ENCODE data around the gene FCER2. TPM values are rescaled to one million over a fixed set of nuclear protein-coding genes. Genes with fewer than 3 reads are reported as not detected.

Gene FCER2
- total and polyA plus RNA-seq, 2 of the 13 experiments (the other 11 are each of a cell fraction or from before 2014, with no cell fraction given): not detected

DNA sequence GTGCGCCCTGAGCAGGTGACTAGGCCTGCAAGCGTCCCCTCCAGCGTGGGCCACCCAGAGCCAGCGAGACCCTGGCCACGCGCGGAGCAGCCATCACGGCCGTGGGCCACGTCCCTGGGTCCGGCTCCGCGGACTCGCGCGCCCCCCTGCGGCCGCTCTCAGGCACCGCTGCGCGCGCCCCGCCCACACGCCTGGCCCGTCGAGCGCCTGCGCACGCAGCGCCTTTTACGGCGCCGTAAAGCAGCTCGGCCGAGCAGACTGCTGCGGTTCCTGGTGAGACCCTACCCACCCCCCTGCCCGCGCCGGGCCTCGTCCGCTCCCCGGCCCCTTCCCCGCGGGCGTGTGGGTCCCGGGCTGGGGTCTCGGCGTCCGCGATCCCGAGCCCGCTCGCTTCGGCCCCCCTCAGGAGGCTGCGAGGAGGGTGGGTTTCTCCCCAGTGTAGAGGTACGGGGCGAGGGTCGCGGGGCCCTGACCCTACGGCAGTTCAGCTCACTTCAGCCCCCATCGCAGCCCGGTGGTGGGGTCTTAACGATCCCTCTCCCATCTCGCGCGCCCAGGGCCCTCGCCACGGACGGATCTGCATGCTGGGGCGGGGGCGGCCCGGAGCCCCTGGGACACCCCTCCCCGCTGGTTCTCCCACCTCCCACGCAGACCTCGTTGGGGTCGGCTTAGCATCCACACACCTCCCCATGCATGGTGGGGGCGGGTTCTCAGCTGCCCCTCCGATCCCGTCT lies 21.2 kb downstream of the FCER2 start, which contains the start of gene TRAPPC5 (continued):
- no peak for TF ChIP-seq TOE1 (CRISPR knock-in tag; IDR thresholded peaks at IDR 0.05)
- no peak for TF ChIP-seq ZNF672 (CRISPR knock-in tag; IDR thresholded peaks at IDR 0.05)
- TF ChIP-seq, protein P1, sequence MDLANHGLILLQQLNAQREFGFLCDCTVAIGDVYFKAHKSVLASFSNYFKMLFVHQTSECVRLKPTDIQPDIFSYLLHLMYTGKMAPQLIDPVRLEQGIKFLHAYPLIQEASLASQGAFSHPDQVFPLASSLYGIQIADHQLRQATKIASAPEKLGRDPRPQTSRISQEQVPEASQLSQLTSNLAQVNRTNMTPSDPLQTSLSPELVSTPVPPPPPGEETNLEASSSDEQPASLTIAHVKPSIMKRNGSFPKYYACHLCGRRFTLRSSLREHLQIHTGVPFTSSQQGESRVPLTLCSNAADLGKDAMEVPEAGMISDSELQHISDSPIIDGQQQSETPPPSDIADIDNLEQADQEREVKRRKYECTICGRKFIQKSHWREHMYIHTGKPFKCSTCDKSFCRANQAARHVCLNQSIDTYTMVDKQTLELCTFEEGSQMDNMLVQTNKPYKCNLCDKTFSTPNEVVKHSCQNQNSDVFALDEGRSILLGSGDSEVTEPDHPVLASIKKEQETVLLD (CRISPR knock-in tag; IDR thresholded peaks at IDR 0.05; ENCODE audit: low read depth): no peak
- TF ChIP-seq ZBTB21 (CRISPR knock-in tag; IDR thresholded peaks at IDR 0.05): no peak
- TF ChIP-seq NCOA2 (CRISPR knock-in tag; IDR thresholded peaks at IDR 0.05): no peak; the same call in 1 of the 2 replicates
- TF ChIP-seq FOXO1 (CRISPR knock-in tag; IDR thresholded peaks at IDR 0.05): no peak
- TF ChIP-seq ELF1 (CRISPR knock-in tag; IDR thresholded peaks at IDR 0.05): peak; percentile 39; the same call in 1 of the 2 replicates
- TF ChIP-seq ZNF674 (CRISPR knock-in tag; IDR thresholded peaks at IDR 0.05; ENCODE audit: low read depth): 0 out of 2 replicates have a peak, but pooled peaks have one; percentile 65
- TF ChIP-seq SRF (IDR thresholded peaks at IDR 0.05; ENCODE audit: low read depth, low read length): no peak
- TF ChIP-seq GTF2F1 (IDR thresholded peaks at IDR 0.05; ENCODE audit: low read length): no peak
- 0 out of 2 replicates have a peak, but pooled peaks have one; percentile 25 for TF ChIP-seq ZSCAN29 (CRISPR knock-in tag; conservative IDR thresholded peaks at IDR 0.05)
- TF ChIP-seq ZNF501 (CRISPR knock-in tag; IDR thresholded peaks at IDR 0.05): peak; percentile 56; the same call in 1 of the 2 replicates
- peak; percentile 24; the same call in 1 of the 2 replicates for TF ChIP-seq ARNTL (CRISPR knock-in tag; IDR thresholded peaks at IDR 0.05)
- peak; percentile 68; the same call in 1 of the 2 replicates for TF ChIP-seq ZNF446 (CRISPR knock-in tag; IDR thresholded peaks at IDR 0.05)
- no peak for TF ChIP-seq ONECUT2 (CRISPR knock-in tag; IDR thresholded peaks at IDR 0.05)
- TF ChIP-seq ZBTB38 (CRISPR knock-in tag; IDR thresholded peaks at IDR 0.05): peak; percentile 83
- TF ChIP-seq NCOA1 (CRISPR knock-in tag; IDR thresholded peaks at IDR 0.05): no peak; the same call in 1 of the 2 replicates
- TF ChIP-seq, protein P2, sequence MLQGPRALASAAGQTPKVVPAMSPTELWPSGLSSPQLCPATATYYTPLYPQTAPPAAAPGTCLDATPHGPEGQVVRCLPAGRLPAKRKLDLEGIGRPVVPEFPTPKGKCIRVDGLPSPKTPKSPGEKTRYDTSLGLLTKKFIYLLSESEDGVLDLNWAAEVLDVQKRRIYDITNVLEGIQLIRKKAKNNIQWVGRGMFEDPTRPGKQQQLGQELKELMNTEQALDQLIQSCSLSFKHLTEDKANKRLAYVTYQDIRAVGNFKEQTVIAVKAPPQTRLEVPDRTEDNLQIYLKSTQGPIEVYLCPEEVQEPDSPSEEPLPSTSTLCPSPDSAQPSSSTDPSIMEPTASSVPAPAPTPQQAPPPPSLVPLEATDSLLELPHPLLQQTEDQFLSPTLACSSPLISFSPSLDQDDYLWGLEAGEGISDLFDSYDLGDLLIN (CRISPR knock-in tag; IDR thresholded peaks at IDR 0.05; ENCODE audit: borderline replicate concordance): no peak
- peak; percentile 63; the same call in 1 of the 2 replicates for TF ChIP-seq SMAD1 (CRISPR knock-in tag; IDR thresholded peaks at IDR 0.05; ENCODE audit: borderline replicate concordance, low read depth)
- no peak for TF ChIP-seq ZNF44 (CRISPR knock-in tag; IDR thresholded peaks at IDR 0.05)
- peak; percentile 89 for TF ChIP-seq GATAD1 (CRISPR knock-in tag; IDR thresholded peaks at IDR 0.05)
- TF ChIP-seq ZFX (CRISPR knock-in tag; IDR thresholded peaks at IDR 0.05; ENCODE audit: low read depth): peak; percentile 92
- TF ChIP-seq YEATS2 (CRISPR knock-in tag; IDR thresholded peaks at IDR 0.05; ENCODE audit: borderline replicate concordance): peak; percentile 80; the same call in 1 of the 2 replicates
- no peak for TF ChIP-seq ZNF713 (CRISPR knock-in tag; IDR thresholded peaks at IDR 0.05)
- no peak for TF ChIP-seq FOXA1 (IDR thresholded peaks at IDR 0.05)
- no peak for TF ChIP-seq FOXA1 (CRISPR knock-in tag; IDR thresholded peaks at IDR 0.05)
- TF ChIP-seq, protein P3, sequence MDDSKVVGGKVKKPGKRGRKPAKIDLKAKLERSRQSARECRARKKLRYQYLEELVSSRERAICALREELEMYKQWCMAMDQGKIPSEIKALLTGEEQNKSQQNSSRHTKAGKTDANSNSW (CRISPR knock-in tag; IDR thresholded peaks at IDR 0.05; ENCODE audit: borderline replicate concordance): peak; percentile 55; the same call in 1 of the 2 replicates
- no peak for TF ChIP-seq STAT5B (CRISPR knock-in tag; IDR thresholded peaks at IDR 0.05)
- peak; percentile 52; the same call in 1 of the 2 replicates for TF ChIP-seq ZNF790 (CRISPR knock-in tag; IDR thresholded peaks at IDR 0.05; ENCODE audit: borderline replicate concordance)
- TF ChIP-seq, protein P4, sequence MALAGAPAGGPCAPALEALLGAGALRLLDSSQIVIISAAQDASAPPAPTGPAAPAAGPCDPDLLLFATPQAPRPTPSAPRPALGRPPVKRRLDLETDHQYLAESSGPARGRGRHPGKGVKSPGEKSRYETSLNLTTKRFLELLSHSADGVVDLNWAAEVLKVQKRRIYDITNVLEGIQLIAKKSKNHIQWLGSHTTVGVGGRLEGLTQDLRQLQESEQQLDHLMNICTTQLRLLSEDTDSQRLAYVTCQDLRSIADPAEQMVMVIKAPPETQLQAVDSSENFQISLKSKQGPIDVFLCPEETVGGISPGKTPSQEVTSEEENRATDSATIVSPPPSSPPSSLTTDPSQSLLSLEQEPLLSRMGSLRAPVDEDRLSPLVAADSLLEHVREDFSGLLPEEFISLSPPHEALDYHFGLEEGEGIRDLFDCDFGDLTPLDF (CRISPR knock-in tag; IDR thresholded peaks at IDR 0.05): no peak
